Mesendoderm (in vitro differentiated cells): Measurements from ENCODE around the gene SH2B3.

Experiments
- DNase-seq: peaks from one replicate; pipeline ENCODE4 v3.0.0; 2013
- H2AK5ac ChIP-seq: 2 replicates; pipeline ENCODE4 v1.6.1; 2013; ENCODE audit warnings: low read length, inconsistent platforms
- H2BK120ac ChIP-seq: 2 replicates; pipeline ENCODE4 v1.6.1; 2013; ENCODE audit warnings: low read depth, mild to moderate bottlenecking, low read length, moderate library complexity, mixed read lengths
- H2BK15ac ChIP-seq: replicated peaks from 2 replicates; pipeline ENCODE4 v1.6.1; 2013; ENCODE audit warnings: low read depth, mild to moderate bottlenecking, moderate library complexity
- H2BK5ac ChIP-seq: 2 replicates; pipeline ENCODE4 v1.6.1; 2013; ENCODE audit warnings: low read length, inconsistent platforms
- H3K18ac ChIP-seq: 2 replicates; pipeline ENCODE4 v1.6.1; 2013; ENCODE audit warnings: mild to moderate bottlenecking, low read length, mixed read lengths
- H3K23ac ChIP-seq: one replicate; pipeline ENCODE4 v1.6.1; 2013; ENCODE audit warnings: low read length
- H3K27ac ChIP-seq: 2 replicates; pipeline ENCODE4 v1.5.1; 2013; ENCODE audit warnings: low read depth, mild to moderate bottlenecking, inconsistent platforms, low read length, moderate library complexity
- H3K27me3 ChIP-seq: 2 replicates; pipeline ENCODE4 v1.6.1; 2013; ENCODE audit warnings: low read length, control low read depth, mild to moderate bottlenecking, inconsistent platforms; ENCODE audit not compliant: insufficient read depth, poor library complexity
- H3K36me3 ChIP-seq: 2 replicates; pipeline ENCODE4 v1.6.1; 2013; ENCODE audit warnings: low read length, inconsistent platforms; ENCODE audit not compliant: control insufficient read depth, insufficient read depth
- H3K4ac ChIP-seq: one replicate; pipeline ENCODE4 v1.6.1; 2013; ENCODE audit warnings: low read depth, mild to moderate bottlenecking, low read length, moderate library complexity
- H3K4me1 ChIP-seq: 2 replicates; pipeline ENCODE4 v1.6.1; 2013; ENCODE audit warnings: low read depth, low read length, inconsistent platforms; ENCODE audit not compliant: control insufficient read depth
- H3K4me2 ChIP-seq: 2 replicates; pipeline ENCODE4 v1.6.1; 2013; ENCODE audit warnings: low read length
- H3K4me3 ChIP-seq: 2 replicates; pipeline ENCODE4 v1.5.1; 2013; ENCODE audit warnings: mild to moderate bottlenecking, low read length
- H3K56ac ChIP-seq: one replicate; pipeline ENCODE4 v1.6.1; 2013; ENCODE audit warnings: low read length
- H3K79me1 ChIP-seq: 2 replicates; pipeline ENCODE4 v1.6.1; 2013; ENCODE audit warnings: low read length, inconsistent platforms
- H3K79me2 ChIP-seq: 2 replicates; pipeline ENCODE4 v1.6.1; 2013; ENCODE audit warnings: mild to moderate bottlenecking, low read length; ENCODE audit not compliant: control insufficient read depth, insufficient read depth
- H3K9ac ChIP-seq: 2 replicates; pipeline ENCODE4 v1.6.1; 2013; ENCODE audit warnings: low read length, inconsistent platforms
- H4K5ac ChIP-seq: one replicate; pipeline ENCODE4 v1.6.1; 2013; ENCODE audit warnings: low read length
- H4K8ac ChIP-seq: one replicate; pipeline ENCODE4 v1.6.1; 2013; ENCODE audit warnings: low read depth, mild to moderate bottlenecking, control low read depth, low read length, moderate library complexity
- WGBS: extraction: QIAGEN DNeasy Blood & Tissue Kit; methylation state at CpG from one replicate; pipeline ENCODE4 v1.1.7; 2013; ENCODE audit warnings: low lambda C conversion rate, missing lambda C conversion rate; ENCODE audit not compliant: insufficient coverage; ENCODE audit errors: extremely low coverage; 5-methylcytosine and 5-hydroxymethylcytosine counted together

The SH2B3 gene

GRCh38 chr12:111377440-111377839 lies 28.3 kb upstream of the SH2B3 start:
- H3K4me2 ChIP-seq = no peak overlapping the region
- no peaks in the 10 kb centered on the region for H3K27me3 ChIP-seq
- H2BK5ac ChIP-seq = no peak overlapping the region
- H3K4ac ChIP-seq = no peak overlapping the region
- no peak for DNase-seq
- H3K36me3 ChIP-seq = no peaks in the 10 kb centered on the region
- no peak overlapping the region for H3K18ac ChIP-seq
- no peak overlapping the region for H3K4me3 ChIP-seq
- no peaks in the 10 kb centered on the region for H3K79me1 ChIP-seq
- no peak overlapping the region for H2AK5ac ChIP-seq
- H3K4me1 ChIP-seq = no peaks in the 10 kb centered on the region
- H2BK120ac ChIP-seq = no peak overlapping the region
- no peak overlapping the region for H3K56ac ChIP-seq
- H4K8ac ChIP-seq = no peak overlapping the region
- H2BK15ac ChIP-seq = no peak overlapping the region
- WGBS = no CpG with 5 or more reads among the region's 3 CpGs
- no peak overlapping the region for H3K23ac ChIP-seq
- no peaks in the 10 kb centered on the region for H3K79me2 ChIP-seq
- no peak overlapping the region for H3K27ac ChIP-seq
- no peak overlapping the region for H4K5ac ChIP-seq
- H3K9ac ChIP-seq = no peak overlapping the region

- Histone ChIP-seq H4K8ac (no peak overlapping the region), H4K5ac (no peak overlapping the region), H2BK15ac (no peak overlapping the region), H3K9ac (no peak overlapping the region), H2BK5ac (no peak overlapping the region), H3K4me1 (no peaks in the 10 kb centered on the region), H3K27me3 (no peaks in the 10 kb centered on the region), H3K79me1 (no peaks in the 10 kb centered on the region), H3K4me2 (no peak overlapping the region), H2AK5ac (no peak overlapping the region), H3K23ac (no peak overlapping the region), H3K36me3 (no peaks in the 10 kb centered on the region), H3K79me2 (no peaks in the 10 kb centered on the region), H2BK120ac (no peak overlapping the region), H3K4ac (no peak overlapping the region), H3K27ac (no peak overlapping the region), H3K56ac (no peak overlapping the region), H3K18ac (no peak overlapping the region), H3K4me3 (no peak overlapping the region)
- DNase-seq = no peak
- WGBS = no CpG with 5 or more reads among the region's 6 CpGs
Measured at GRCh38 chr12:111379942-111380554, 25.7 kb upstream of the SH2B3 start.

GRCh38 chr12:111384596-111384995 lies 21.1 kb upstream of the SH2B3 start:
- no peak overlapping the region for H3K4me2 ChIP-seq
- no peaks in the 10 kb centered on the region for H3K4me1 ChIP-seq
- no peak overlapping the region for H3K4ac ChIP-seq
- no peak overlapping the region for H2AK5ac ChIP-seq
- H3K9ac ChIP-seq = no peak overlapping the region
- no peak overlapping the region for H3K18ac ChIP-seq
- no peak overlapping the region for H2BK15ac ChIP-seq
- H2BK5ac ChIP-seq = no peak overlapping the region
- H4K5ac ChIP-seq = no peak overlapping the region
- H4K8ac ChIP-seq = no peak overlapping the region
- H2BK120ac ChIP-seq = no peak overlapping the region
- H3K56ac ChIP-seq = no peak overlapping the region
- no peak overlapping the region for H3K27ac ChIP-seq
- H3K27me3 ChIP-seq = no peaks in the 10 kb centered on the region
- H3K79me1 ChIP-seq = no peaks in the 10 kb centered on the region
- WGBS = no CpG with 5 or more reads among the region's 5 CpGs
- no peaks in the 10 kb centered on the region for H3K36me3 ChIP-seq
- no peak overlapping the region for H3K23ac ChIP-seq
- H3K79me2 ChIP-seq = no peaks in the 10 kb centered on the region
- H3K4me3 ChIP-seq = no peak overlapping the region
- DNase-seq = no peak

- no peak for DNase-seq
- no peak overlapping the region for H3K4me3 ChIP-seq
- no peak overlapping the region for H2BK15ac ChIP-seq
- no peak overlapping the region for H3K27ac ChIP-seq
- H2AK5ac ChIP-seq = no peak overlapping the region
- H3K23ac ChIP-seq = no peak overlapping the region
- H3K56ac ChIP-seq = no peak overlapping the region
- WGBS = no CpG with 5 or more reads among the region's 3 CpGs
- H3K36me3 ChIP-seq = no peaks in the 10 kb centered on the region
- no peak overlapping the region for H3K4me2 ChIP-seq
- no peaks in the 10 kb centered on the region for H3K79me2 ChIP-seq
- no peak overlapping the region for H4K8ac ChIP-seq
- no peaks in the 10 kb centered on the region for H3K4me1 ChIP-seq
- H3K9ac ChIP-seq = no peak overlapping the region
- no peak overlapping the region for H3K18ac ChIP-seq
- no peak overlapping the region for H3K4ac ChIP-seq
- H4K5ac ChIP-seq = no peak overlapping the region
- no peak overlapping the region for H2BK5ac ChIP-seq
- H3K27me3 ChIP-seq = no peaks in the 10 kb centered on the region
- H2BK120ac ChIP-seq = no peak overlapping the region
- no peaks in the 10 kb centered on the region for H3K79me1 ChIP-seq
Measured at GRCh38 chr12:111386885-111387284, 18.8 kb upstream of the SH2B3 start.

GRCh38 chr12:111387747-111388323 lies 17.9 kb upstream of the SH2B3 start:
- no peak overlapping the region for H3K27ac ChIP-seq
- H3K23ac ChIP-seq = no peak overlapping the region
- H3K56ac ChIP-seq = no peak overlapping the region
- H3K4me3 ChIP-seq = no peak overlapping the region
- H3K18ac ChIP-seq = no peak overlapping the region
- WGBS = no CpG with 5 or more reads among the region's 9 CpGs
- H3K4me1 ChIP-seq = no peaks in the 10 kb centered on the region
- H4K5ac ChIP-seq = no peak overlapping the region
- no peak for DNase-seq
- H3K4me2 ChIP-seq = no peak overlapping the region
- no peak overlapping the region for H3K9ac ChIP-seq
- H4K8ac ChIP-seq = no peak overlapping the region
- H3K27me3 ChIP-seq = no peaks in the 10 kb centered on the region
- no peak overlapping the region for H2BK15ac ChIP-seq
- no peaks in the 10 kb centered on the region for H3K36me3 ChIP-seq
- no peak overlapping the region for H2AK5ac ChIP-seq
- no peak overlapping the region for H2BK120ac ChIP-seq
- H3K79me1 ChIP-seq = no peaks in the 10 kb centered on the region
- H2BK5ac ChIP-seq = no peak overlapping the region
- H3K4ac ChIP-seq = no peak overlapping the region
- H3K79me2 ChIP-seq = no peaks in the 10 kb centered on the region

DNA sequence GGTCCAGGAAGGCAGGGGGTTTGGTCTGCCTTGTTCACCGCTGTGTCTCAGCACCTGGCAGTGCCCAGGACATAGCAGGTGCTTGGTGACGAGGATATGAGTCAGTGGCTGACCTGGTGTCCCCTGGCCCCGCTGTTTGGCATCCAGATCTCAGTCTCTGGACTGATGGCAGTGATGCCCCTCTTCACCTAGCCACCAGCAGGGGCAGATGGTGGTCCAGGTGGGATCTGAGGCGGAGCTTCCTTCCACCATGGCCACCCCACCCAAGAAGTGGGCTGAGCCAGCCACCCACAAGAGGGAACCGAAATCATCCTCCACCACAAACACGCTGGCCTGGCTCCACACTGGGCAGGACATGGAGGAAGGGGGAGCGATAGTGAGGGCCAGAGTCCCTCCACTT lies 16.1 kb upstream of the SH2B3 start:
- no peaks in the 10 kb centered on the region for H3K27me3 ChIP-seq
- H2BK15ac ChIP-seq = no peak overlapping the region
- H3K9ac ChIP-seq = no peak overlapping the region
- H3K27ac ChIP-seq = no peak overlapping the region
- no peak for DNase-seq
- H4K8ac ChIP-seq = no peak overlapping the region
- H3K79me1 ChIP-seq = no peaks in the 10 kb centered on the region
- no peak overlapping the region for H2BK5ac ChIP-seq
- no peak overlapping the region for H2AK5ac ChIP-seq
- no peak overlapping the region for H3K18ac ChIP-seq
- no peak overlapping the region for H3K4me2 ChIP-seq
- no peak overlapping the region for H3K4ac ChIP-seq
- H2BK120ac ChIP-seq = no peak overlapping the region
- no peak overlapping the region for H3K56ac ChIP-seq
- no peak overlapping the region for H4K5ac ChIP-seq
- H3K23ac ChIP-seq = no peak overlapping the region
- H3K4me3 ChIP-seq = no peak overlapping the region
- H3K4me1 ChIP-seq = no peaks in the 10 kb centered on the region
- no peaks in the 10 kb centered on the region for H3K79me2 ChIP-seq
- no peaks in the 10 kb centered on the region for H3K36me3 ChIP-seq
- WGBS = no CpG with 5 or more reads among the region's 7 CpGs
